ENCODE measurements around the gene JUND.
A peak's percentile ranks its signal among the peaks of the same experiment; 100 is the strongest.

GRCh38 chr19:18233224-18233825 lies 48.1 kb downstream of the JUND start:
- TF ChIP-seq EZH2 (IDR thresholded peaks at IDR 0.05; ENCODE audit: insufficient read depth, low read length) (peak; percentile 24), CTCF (IDR thresholded peaks at IDR 0.05; ENCODE audit: insufficient read depth, low read depth, low read length) (no peak)

Data from astrocyte (in vitro differentiated cells and primary cell).